ENCODE measurements around the gene HOXA11. TPM values are rescaled to one million over a fixed set of nuclear protein-coding genes. Genes with fewer than 3 reads are reported as not detected.
A peak's percentile ranks its signal among the peaks of the same experiment; 100 is the strongest.

HOXA11 gene
- total RNA-seq, 1 donor from 2014 or later = not detected

GRCh38 chr7:27148756-27149641 lies 36.0 kb downstream of the HOXA11 start:
- H3K27me3 ChIP-seq = peaks cover 85% of the 10 kb centered on the region
- H3K9me3 ChIP-seq = no peaks in the 10 kb centered on the region
- H3K4me3 ChIP-seq = peak overlapping the region; percentile 70
- H3K36me3 ChIP-seq = no peaks in the 10 kb centered on the region
- DNase-seq (no peak), ATAC-seq (no peak)
- H3K4me1 ChIP-seq = peaks cover 15% of the 10 kb centered on the region
- peak overlapping the region; percentile 88 for H3K27ac ChIP-seq
- TF ChIP-seq CTCF (IDR thresholded peaks at IDR 0.05) = no peak
- intact Hi-C loops (cut with DNase I) = no loop called here

- no peak for TF ChIP-seq CTCF (IDR thresholded peaks at IDR 0.05)
- peaks cover 83% of the 10 kb centered on the region for H3K27me3 ChIP-seq
- H3K9me3 ChIP-seq = no peaks in the 10 kb centered on the region
- peaks cover 15% of the 10 kb centered on the region for H3K4me1 ChIP-seq
- no peak for DNase-seq
- peak overlapping the region; percentile 70 for H3K4me3 ChIP-seq
- ATAC-seq = no peak
- no peaks in the 10 kb centered on the region for H3K36me3 ChIP-seq
- intact Hi-C loops (cut with DNase I) = no loop called here
- H3K27ac ChIP-seq = peak overlapping the region; percentile 88
Observed at GRCh38 chr7:27148031-27148755, 36.8 kb downstream of the HOXA11 start.

- H3K4me1 ChIP-seq = peaks cover 15% of the 10 kb centered on the region
- intact Hi-C loops (cut with DNase I) = no loop called here
- peaks cover 76% of the 10 kb centered on the region for H3K27me3 ChIP-seq
Observed at GRCh38 chr7:27147199-27148030, 37.6 kb downstream of the HOXA11 start, which contains the start of gene HOXA6. HOXA6 (minus strand) TSS chr7:27147774; CDS start chr7:27147749, 25 bp downstream.

GRCh38 chr7:27146491-27147198 lies 38.4 kb downstream of the HOXA11 start:
- no peak for TF ChIP-seq CTCF (IDR thresholded peaks at IDR 0.05)
- Histone ChIP-seq H3K27ac (peak overlapping the region; percentile 88), H3K27me3 (peaks cover 68% of the 10 kb centered on the region), H3K4me3 (peak overlapping the region; percentile 70), H3K4me1 (peaks cover 15% of the 10 kb centered on the region), H3K36me3 (no peaks in the 10 kb centered on the region), H3K9me3 (no peaks in the 10 kb centered on the region)
- ATAC-seq (no peak), DNase-seq (no peak)
- intact Hi-C loops (cut with DNase I) = no loop called here

More at GRCh38 chr7:27147199-27148030, 37.6 kb downstream of the HOXA11 start, which contains the start of gene HOXA6:
- no peak for ATAC-seq
- Histone ChIP-seq H3K4me3 (peak within 1 kb of the TSS; percentile 70), H3K27ac (peak within 1 kb of the TSS; percentile 88), H3K36me3 (no peaks in the 10 kb centered on the region), H3K9me3 (no peaks in the 10 kb centered on the region)
- DNase-seq = peak; percentile 67
- TF ChIP-seq CTCF (IDR thresholded peaks at IDR 0.05) = no peak

Data from upper lobe of right lung (tissue), 1 donor.